DMS79 (cell line): Measurements from ENCODE around the gene HLA-DPB1.
"Not testable (repeated sequence)": the region's sequence is repeated elsewhere in the genome, so short reads cannot be mapped to it uniquely, and the experiment has no call there.

ENCODE experiments used
- DNase-seq: peaks from one replicate; lab custom pipeline; 2025; lab: John Stamatoyannopoulos, UW

The HLA-DPB1 gene

GRCh38 chr6:33071569-33071968 lies 4.2 kb upstream of the HLA-DPB1 start:
- DNase-seq, result no peak

- no peak for DNase-seq
These were observed 3.2 kb upstream of the HLA-DPB1 start for GRCh38 chr6:33072508-33073100.

GRCh38 chr6:33073431-33073871 lies 2.3 kb upstream of the HLA-DPB1 start, which contains the start of gene HLA-DPA1:
Gene HLA-DPA1, minus strand, starts transcription at chr6:33073649.
- no peak for DNase-seq

GRCh38 chr6:33075208-33075567 lies 602 bp upstream of the HLA-DPB1 start:
- no peak for DNase-seq

GRCh38 chr6:33076406-33076934 lies 680 bp downstream of the HLA-DPB1 start:
- no peak for DNase-seq

- no peak for DNase-seq
These were observed 2.1 kb downstream of the HLA-DPB1 start for GRCh38 chr6:33077908-33078307.

GRCh38 chr6:33078442-33078841 lies 2.7 kb downstream of the HLA-DPB1 start:
- DNase-seq, result no peak

GRCh38 chr6:33078919-33079521 lies 3.2 kb downstream of the HLA-DPB1 start:
- no peak for DNase-seq

- no peak for DNase-seq
These were observed 3.8 kb downstream of the HLA-DPB1 start for GRCh38 chr6:33079580-33079979.

- no peak for DNase-seq
These were observed 4.6 kb downstream of the HLA-DPB1 start for GRCh38 chr6:33080127-33081089.

- no peak for DNase-seq
These were observed 5.5 kb downstream of the HLA-DPB1 start for GRCh38 chr6:33081098-33081824.

GRCh38 chr6:33082702-33083101 lies 6.9 kb downstream of the HLA-DPB1 start:
- DNase-seq, result no peak

- no peak for DNase-seq
These were observed 9.8 kb downstream of the HLA-DPB1 start for GRCh38 chr6:33085627-33086026.

- no peak for DNase-seq
These were observed 12.6 kb downstream of the HLA-DPB1 start for GRCh38 chr6:33088258-33088930.

- no peak for DNase-seq
These were observed 13.3 kb downstream of the HLA-DPB1 start for GRCh38 chr6:33088931-33089620.

GRCh38 chr6:33091957-33092356 lies 16.2 kb downstream of the HLA-DPB1 start:
- no peak for DNase-seq

GRCh38 chr6:33092385-33092784 lies 16.6 kb downstream of the HLA-DPB1 start:
- no peak for DNase-seq

- no peak for DNase-seq
These were observed 18.1 kb downstream of the HLA-DPB1 start for GRCh38 chr6:33093855-33094254.

GRCh38 chr6:33095681-33096080 lies 19.9 kb downstream of the HLA-DPB1 start:
- DNase-seq, result no peak

- DNase-seq, result not testable (repeated sequence)
These were observed 25.4 kb downstream of the HLA-DPB1 start for GRCh38 chr6:33101121-33101737.
